ENCODE data around the gene KIF3B. TPM values are rescaled to one million over a fixed set of nuclear protein-coding genes. Genes with fewer than 3 reads are reported as not detected.

Gene KIF3B
- total RNA-seq, 1 donor = 33.1 TPM

- H3K4me3 ChIP-seq (ENCODE audit: low read depth, low read length) = no peak overlapping the region
- no peak for DNase-seq (ENCODE audit: low read depth)
- TF ChIP-seq, protein P1, sequence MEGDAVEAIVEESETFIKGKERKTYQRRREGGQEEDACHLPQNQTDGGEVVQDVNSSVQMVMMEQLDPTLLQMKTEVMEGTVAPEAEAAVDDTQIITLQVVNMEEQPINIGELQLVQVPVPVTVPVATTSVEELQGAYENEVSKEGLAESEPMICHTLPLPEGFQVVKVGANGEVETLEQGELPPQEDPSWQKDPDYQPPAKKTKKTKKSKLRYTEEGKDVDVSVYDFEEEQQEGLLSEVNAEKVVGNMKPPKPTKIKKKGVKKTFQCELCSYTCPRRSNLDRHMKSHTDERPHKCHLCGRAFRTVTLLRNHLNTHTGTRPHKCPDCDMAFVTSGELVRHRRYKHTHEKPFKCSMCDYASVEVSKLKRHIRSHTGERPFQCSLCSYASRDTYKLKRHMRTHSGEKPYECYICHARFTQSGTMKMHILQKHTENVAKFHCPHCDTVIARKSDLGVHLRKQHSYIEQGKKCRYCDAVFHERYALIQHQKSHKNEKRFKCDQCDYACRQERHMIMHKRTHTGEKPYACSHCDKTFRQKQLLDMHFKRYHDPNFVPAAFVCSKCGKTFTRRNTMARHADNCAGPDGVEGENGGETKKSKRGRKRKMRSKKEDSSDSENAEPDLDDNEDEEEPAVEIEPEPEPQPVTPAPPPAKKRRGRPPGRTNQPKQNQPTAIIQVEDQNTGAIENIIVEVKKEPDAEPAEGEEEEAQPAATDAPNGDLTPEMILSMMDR (IDR thresholded peaks at IDR 0.05; ENCODE audit: insufficient read depth, low read length) = no peak
These were observed 16.6 kb downstream of the KIF3B start for GRCh38 chr20:32294071-32294470.

- TF ChIP-seq, protein P1 (IDR thresholded peaks at IDR 0.05; ENCODE audit: insufficient read depth, low read length) = no peak
- peak; percentile 69 for DNase-seq (ENCODE audit: low read depth)
These were observed 19.0 kb downstream of the KIF3B start for GRCh38 chr20:32296412-32296811.

DNA sequence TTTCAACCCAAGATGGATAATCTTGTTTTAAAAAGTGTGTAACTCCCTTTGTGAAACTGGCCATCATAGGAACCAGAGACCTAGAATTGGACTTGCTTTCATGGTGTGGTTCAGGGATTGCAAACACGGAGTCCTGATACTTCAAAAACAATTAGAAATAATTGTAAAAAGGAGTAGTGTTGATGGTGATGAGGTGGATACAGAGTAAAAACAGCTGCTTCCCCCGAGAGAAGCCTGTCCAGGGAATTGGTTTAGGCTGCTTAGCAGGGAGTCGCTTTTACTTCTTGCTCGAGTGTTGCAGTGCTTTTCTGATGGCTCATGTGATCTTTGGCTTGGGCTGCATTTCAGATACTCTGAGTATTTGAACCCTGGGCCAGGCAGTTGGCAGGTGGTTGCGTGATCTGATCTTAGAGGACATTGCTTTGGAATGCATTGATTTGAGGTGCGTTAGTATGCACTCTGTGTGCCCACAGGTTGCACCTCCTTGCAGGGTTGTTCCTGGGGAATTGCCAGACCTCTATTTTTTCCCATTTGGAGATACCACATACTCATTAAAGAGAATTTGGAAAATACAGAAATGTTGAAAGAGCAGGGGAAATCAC is 19.5 kb downstream of the KIF3B start:
- H3K4me3 ChIP-seq (ENCODE audit: low read depth, low read length) = no peak overlapping the region
- DNase-seq (ENCODE audit: low read depth) = peak; percentile 46
- TF ChIP-seq, protein P1 (IDR thresholded peaks at IDR 0.05; ENCODE audit: insufficient read depth, low read length) = no peak

More at GRCh38 chr20:32296412-32296811, 19.0 kb downstream of the KIF3B start:
- no peak overlapping the region for H3K4me3 ChIP-seq (ENCODE audit: low read depth, low read length)

GRCh38 chr20:32297439-32297838 is 20.0 kb downstream of the KIF3B start:
- H3K4me3 ChIP-seq (ENCODE audit: low read depth, low read length) = no peak overlapping the region
- DNase-seq (ENCODE audit: low read depth) = no peak
- TF ChIP-seq, protein P1 (IDR thresholded peaks at IDR 0.05; ENCODE audit: insufficient read depth, low read length) = no peak

- H3K4me3 ChIP-seq (ENCODE audit: low read depth, low read length) = no peak overlapping the region
- DNase-seq (ENCODE audit: low read depth) = no peak
- TF ChIP-seq, protein P1 (IDR thresholded peaks at IDR 0.05; ENCODE audit: insufficient read depth, low read length) = no peak
These were observed 23.2 kb downstream of the KIF3B start for GRCh38 chr20:32300647-32301046.

DNA sequence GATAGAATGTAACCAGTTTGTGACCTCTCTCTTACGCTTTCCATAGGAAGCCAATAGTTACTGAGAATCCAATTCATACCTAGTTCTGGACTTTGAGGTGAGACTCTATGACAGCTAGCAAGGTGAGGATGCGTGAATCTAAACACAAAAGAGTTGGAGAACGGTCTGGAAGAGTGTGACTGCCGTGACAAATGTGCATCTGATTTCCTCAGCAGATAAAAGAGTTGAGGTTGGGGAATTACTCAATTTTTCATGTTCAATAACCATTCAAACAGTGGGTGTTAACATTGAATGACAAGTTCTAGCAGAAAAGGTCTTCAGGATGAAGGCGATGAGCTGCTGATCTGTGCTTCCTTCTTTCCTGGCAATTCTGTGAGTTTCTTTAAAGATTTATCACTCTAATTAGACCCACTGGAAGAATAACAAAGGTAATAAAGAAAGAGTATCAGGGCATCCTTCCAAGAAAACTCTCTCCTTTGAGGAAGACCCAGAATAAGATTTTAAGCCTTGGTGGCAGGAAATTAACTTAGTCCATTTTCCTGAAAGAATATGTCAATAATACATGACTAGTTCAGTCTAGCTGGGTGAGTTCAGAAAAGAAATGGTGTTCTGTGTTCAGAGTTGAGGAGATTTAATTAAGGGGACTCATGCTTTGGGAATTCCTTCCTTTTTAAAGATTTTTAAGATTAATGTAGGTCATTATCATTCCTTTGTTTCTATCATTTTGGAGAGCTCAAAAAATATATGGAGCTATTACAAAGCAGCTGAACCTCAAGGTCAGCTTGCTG is 24.5 kb downstream of the KIF3B start:
- DNase-seq (ENCODE audit: low read depth) = no peak
- H3K4me3 ChIP-seq (ENCODE audit: low read depth, low read length) = no peak overlapping the region
- TF ChIP-seq, protein P1 (IDR thresholded peaks at IDR 0.05; ENCODE audit: insufficient read depth, low read length) = no peak

Measured in fibroblast of the aortic adventitia (primary cell).